Measurements from ENCODE around the gene WDR45B. TPM values are rescaled to one million over a fixed set of nuclear protein-coding genes. Genes with fewer than 3 reads are reported as not detected.
"Not testable (repeated sequence)": the region's sequence is repeated elsewhere in the genome, so short reads cannot be mapped to it uniquely, and the experiment has no call there.

The WDR45B gene
- total RNA-seq, 1 experiment from 2014 or later: 203 TPM

GRCh38 chr17:82577300-82577699 is 70.9 kb downstream of the WDR45B start:
- Histone ChIP-seq H3K27ac (no peak overlapping the region), H3K4me3 (no peak overlapping the region), H3K27me3 (replicated peaks) (no peaks in the 10 kb centered on the region), H3K36me3 (peaks cover 68% of the 10 kb centered on the region), H3K4me1 (replicated peaks) (no peaks in the 10 kb centered on the region), H3K9me3 (replicated peaks) (no peaks in the 10 kb centered on the region)
- DNase-seq (ENCODE audit: low read depth in 1 of 2, low spot score in 2 of 2): no peak

DNA sequence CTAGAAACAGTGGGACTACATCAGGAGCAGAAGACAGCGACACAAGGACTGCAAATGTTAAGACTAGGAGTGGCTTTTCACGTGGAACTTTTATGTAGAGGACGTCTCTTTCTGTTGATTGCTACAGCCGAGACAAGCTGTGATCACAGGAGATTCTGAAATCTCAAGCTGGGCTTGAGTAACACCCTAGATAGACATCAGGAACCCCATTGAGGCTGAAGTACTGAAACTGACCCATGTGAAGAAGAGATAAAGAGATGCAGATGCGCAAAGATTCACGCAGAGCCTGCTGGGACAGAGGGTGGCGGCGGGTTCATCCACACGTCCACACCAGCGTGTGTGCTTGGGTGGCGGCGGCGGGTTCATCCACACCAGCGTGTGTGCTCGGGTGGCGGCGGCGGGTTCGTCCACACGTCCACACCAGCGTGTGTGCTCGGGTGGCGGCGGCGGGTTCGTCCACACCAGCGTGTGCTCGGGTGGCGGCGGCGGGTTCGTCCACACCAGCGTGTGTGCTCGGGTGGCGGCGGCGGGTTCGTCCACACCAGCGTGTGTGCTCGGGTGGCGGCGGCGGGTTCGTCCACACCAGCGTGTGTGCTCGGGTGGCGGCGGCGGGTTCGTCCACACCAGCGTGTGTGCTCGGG is 72.5 kb downstream of the WDR45B start:
- peaks cover 74% of the 10 kb centered on the region for H3K36me3 ChIP-seq
- not testable (repeated sequence) for H3K27ac ChIP-seq; H3K9me3 ChIP-seq (replicated peaks); H3K27me3 ChIP-seq (replicated peaks); H3K4me1 ChIP-seq (replicated peaks); H3K4me3 ChIP-seq; DNase-seq (ENCODE audit: low read depth in 1 of 2, low spot score in 2 of 2)

GRCh38 chr17:82574041-82574440 is 74.2 kb downstream of the WDR45B start:
- H3K36me3 ChIP-seq: peaks cover 87% of the 10 kb centered on the region

GRCh38 chr17:82571855-82572254 is 76.4 kb downstream of the WDR45B start:
- H3K36me3 ChIP-seq: peaks cover 91% of the 10 kb centered on the region

More at GRCh38 chr17:82574041-82574440, 74.2 kb downstream of the WDR45B start:
- Histone ChIP-seq H3K4me1 (replicated peaks) (peaks cover 1% of the 10 kb centered on the region), H3K27ac (no peak overlapping the region), H3K4me3 (no peak overlapping the region), H3K27me3 (replicated peaks) (no peaks in the 10 kb centered on the region), H3K9me3 (replicated peaks) (no peaks in the 10 kb centered on the region)
- DNase-seq (ENCODE audit: low read depth in 1 of 2, low spot score in 2 of 2): no peak

DNA sequence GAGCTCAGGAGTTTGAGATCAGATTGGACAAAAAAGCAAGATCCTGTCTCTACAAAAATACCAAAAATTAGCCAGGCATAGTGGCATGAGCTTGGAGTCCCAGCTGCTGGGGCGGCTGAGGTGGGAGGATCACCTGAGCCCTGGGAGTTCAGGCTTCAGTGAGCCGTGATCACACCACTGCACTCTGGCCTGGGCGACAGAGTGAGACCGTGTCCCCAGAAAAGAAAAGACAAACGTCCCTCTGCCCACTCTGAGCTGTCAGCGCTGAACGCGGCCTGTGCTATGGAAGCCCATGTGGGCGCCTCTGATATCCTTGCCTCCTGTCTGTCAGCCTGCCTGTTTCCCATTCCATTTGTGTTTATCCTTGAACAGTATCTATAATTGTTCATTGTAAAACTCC is 78.0 kb downstream of the WDR45B start:
- H3K36me3 ChIP-seq: peaks cover 92% of the 10 kb centered on the region
- H3K4me1 ChIP-seq (replicated peaks): peaks cover 13% of the 10 kb centered on the region
- H3K27me3 ChIP-seq (replicated peaks): no peaks in the 10 kb centered on the region
- H3K27ac ChIP-seq: no peak overlapping the region
- no peak overlapping the region for H3K4me3 ChIP-seq
- DNase-seq (ENCODE audit: low read depth in 1 of 2, low spot score in 2 of 2): no peak
- no peaks in the 10 kb centered on the region for H3K9me3 ChIP-seq (replicated peaks)

More at GRCh38 chr17:82571855-82572254, 76.4 kb downstream of the WDR45B start:
- peaks cover 13% of the 10 kb centered on the region for H3K4me1 ChIP-seq (replicated peaks)
- H3K9me3 ChIP-seq (replicated peaks): no peaks in the 10 kb centered on the region
- no peak overlapping the region for H3K27ac ChIP-seq
- H3K4me3 ChIP-seq: no peak overlapping the region
- DNase-seq (ENCODE audit: low read depth in 1 of 2, low spot score in 2 of 2): no peak
- H3K27me3 ChIP-seq (replicated peaks): no peaks in the 10 kb centered on the region

DNA sequence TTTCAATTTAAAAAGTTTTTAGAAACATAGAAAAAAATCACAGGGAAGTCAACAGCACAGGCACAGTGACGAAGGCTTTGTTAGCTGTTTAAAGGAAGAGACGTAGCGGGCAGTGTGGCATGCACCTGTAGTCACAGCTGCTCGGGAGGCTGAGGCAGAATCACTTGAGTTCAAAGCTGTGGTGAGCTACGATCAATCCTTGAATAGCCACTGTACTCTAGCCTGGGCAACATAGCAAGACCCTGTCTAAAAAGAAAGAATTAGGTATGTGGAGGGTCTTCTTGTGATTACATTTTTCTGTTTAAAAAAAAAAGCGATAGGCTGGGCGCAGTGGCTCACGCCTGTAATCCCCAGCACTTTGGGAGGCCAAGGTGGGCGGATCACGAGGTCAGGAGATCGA is 78.6 kb downstream of the WDR45B start:
- H3K4me1 ChIP-seq (replicated peaks): peaks cover 13% of the 10 kb centered on the region
- H3K27ac ChIP-seq: no peak overlapping the region
- peaks cover 92% of the 10 kb centered on the region for H3K36me3 ChIP-seq
- H3K9me3 ChIP-seq (replicated peaks): no peaks in the 10 kb centered on the region
- no peaks in the 10 kb centered on the region for H3K27me3 ChIP-seq (replicated peaks)
- no peak overlapping the region for H3K4me3 ChIP-seq
- DNase-seq (ENCODE audit: low read depth in 1 of 2, low spot score in 2 of 2): no peak

DNA sequence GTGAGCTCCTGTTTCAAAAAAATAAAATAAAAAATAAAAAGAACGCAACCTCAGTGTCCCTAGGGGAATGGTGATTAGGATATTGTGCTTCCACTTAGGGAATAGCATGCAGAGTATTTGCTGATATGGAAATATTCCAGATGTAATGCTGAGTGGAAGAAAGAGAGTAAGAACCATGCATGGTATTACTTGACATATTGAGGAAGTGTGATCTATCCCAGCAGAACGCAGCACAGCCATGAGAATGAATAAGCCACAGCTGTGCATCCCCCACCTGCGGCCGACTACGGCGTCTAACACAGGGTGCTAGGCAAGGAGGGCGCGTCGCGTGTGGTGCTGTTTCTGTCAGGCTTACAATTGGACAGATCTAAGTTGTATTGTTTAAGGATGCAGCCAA is 79.2 kb downstream of the WDR45B start:
- no peak for DNase-seq (ENCODE audit: low read depth in 1 of 2, low spot score in 2 of 2)
- peaks cover 13% of the 10 kb centered on the region for H3K4me1 ChIP-seq (replicated peaks)
- no peak overlapping the region for H3K27ac ChIP-seq
- H3K27me3 ChIP-seq (replicated peaks): no peaks in the 10 kb centered on the region
- H3K36me3 ChIP-seq: peaks cover 93% of the 10 kb centered on the region
- H3K9me3 ChIP-seq (replicated peaks): no peaks in the 10 kb centered on the region
- H3K4me3 ChIP-seq: no peak overlapping the region

DNA sequence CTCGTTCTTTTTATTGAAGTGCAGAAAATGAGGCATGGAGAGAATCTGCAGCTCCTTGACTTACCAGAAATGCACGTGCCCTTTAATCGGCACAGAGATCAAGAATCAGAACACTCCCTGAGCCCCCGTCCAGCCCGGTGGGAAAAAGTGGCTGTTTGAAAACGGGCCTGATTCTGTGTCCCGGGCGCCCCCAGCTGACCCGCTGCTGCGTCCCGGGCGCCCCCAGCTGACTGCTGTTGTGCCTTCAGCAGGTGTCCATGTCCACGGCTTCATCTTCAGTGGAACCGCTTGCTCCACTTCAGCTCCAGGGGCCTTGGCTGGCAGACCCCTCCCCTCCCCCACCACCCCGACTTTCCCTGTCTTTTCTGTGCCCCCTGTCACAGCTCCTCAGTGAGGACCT is 81.0 kb downstream of the WDR45B start:
- H3K27me3 ChIP-seq (replicated peaks): no peaks in the 10 kb centered on the region
- H3K27ac ChIP-seq: no peak overlapping the region
- DNase-seq (ENCODE audit: low read depth in 1 of 2, low spot score in 2 of 2): no peak
- H3K9me3 ChIP-seq (replicated peaks): no peaks in the 10 kb centered on the region
- peaks cover 82% of the 10 kb centered on the region for H3K36me3 ChIP-seq
- H3K4me3 ChIP-seq: no peak overlapping the region
- peaks cover 19% of the 10 kb centered on the region for H3K4me1 ChIP-seq (replicated peaks)

GRCh38 chr17:82566129-82566960 is 81.9 kb downstream of the WDR45B start:
- no peak for DNase-seq (ENCODE audit: low read depth in 1 of 2, low spot score in 2 of 2)
- H3K27me3 ChIP-seq (replicated peaks): no peaks in the 10 kb centered on the region
- peaks cover 72% of the 10 kb centered on the region for H3K36me3 ChIP-seq
- no peak overlapping the region for H3K27ac ChIP-seq
- H3K4me3 ChIP-seq: no peak overlapping the region
- no peaks in the 10 kb centered on the region for H3K9me3 ChIP-seq (replicated peaks)
- peaks cover 28% of the 10 kb centered on the region for H3K4me1 ChIP-seq (replicated peaks)

GRCh38 chr17:82565551-82565950 is 82.7 kb downstream of the WDR45B start:
- H3K27ac ChIP-seq: no peak overlapping the region
- no peak for DNase-seq (ENCODE audit: low read depth in 1 of 2, low spot score in 2 of 2)
- H3K36me3 ChIP-seq: peaks cover 66% of the 10 kb centered on the region
- no peaks in the 10 kb centered on the region for H3K27me3 ChIP-seq (replicated peaks)
- H3K4me3 ChIP-seq: no peak overlapping the region
- peaks cover 30% of the 10 kb centered on the region for H3K4me1 ChIP-seq (replicated peaks)
- no peaks in the 10 kb centered on the region for H3K9me3 ChIP-seq (replicated peaks)

Other genes with a start within 250 kb of the WDR45B start
- 16.3 and 21.7 TPM in 2 replicates for gene HEXD, start 230.1 kb downstream of the WDR45B start, total RNA-seq (2014; rRNA removed; shearing (Covaris generic))
- 87.6 and 105 TPM in 2 replicates for gene OGFOD3, start 229.9 kb downstream of the WDR45B start, total RNA-seq (2014; rRNA removed; shearing (Covaris generic))
- gene CYBC1, start 197.7 kb downstream of the WDR45B start, total RNA-seq (2014; rRNA removed; shearing (Covaris generic)): 71.4 and 106 TPM in 2 replicates
- 41.6 and 58.5 TPM in 2 replicates for gene NARF, start 189.7 kb downstream of the WDR45B start, total RNA-seq (2014; rRNA removed; shearing (Covaris generic))
- gene FOXK2, start 128.7 kb downstream of the WDR45B start, total RNA-seq (2014; rRNA removed; shearing (Covaris generic)): 39.3 and 54.9 TPM in 2 replicates
- 11.2 and 30.9 TPM in 2 replicates for gene RAB40B, start 50.3 kb upstream of the WDR45B start, total RNA-seq (2014; rRNA removed; shearing (Covaris generic))
- gene FN3KRP, start 68.3 kb upstream of the WDR45B start, total RNA-seq (2014; rRNA removed; shearing (Covaris generic)): 47.2 and 53.4 TPM in 2 replicates
- gene FN3K, start 87.2 kb upstream of the WDR45B start, total RNA-seq (2014; rRNA removed; shearing (Covaris generic)): 0.13 TPM in 1 of 2 replicates, not detected in the other
- 39.4 and 60.7 TPM in 2 replicates for gene TBCD, start 103.6 kb upstream of the WDR45B start, total RNA-seq (2014; rRNA removed; shearing (Covaris generic))
- not detected in 2 replicates for gene ZNF750, start 191.6 kb upstream of the WDR45B start, total RNA-seq (2014; rRNA removed; shearing (Covaris generic))

Measured in SJSA1 (cell line).